Activated CD4-positive, CD25-positive, alpha-beta regulatory T cell (primary cell): ENCODE results near the gene STPG3.

Experiments used
- DNase-seq, 4 experiments: peaks; one replicate each; lab custom pipeline; 2025; lab: John Stamatoyannopoulos, UW

Gene STPG3

DNA sequence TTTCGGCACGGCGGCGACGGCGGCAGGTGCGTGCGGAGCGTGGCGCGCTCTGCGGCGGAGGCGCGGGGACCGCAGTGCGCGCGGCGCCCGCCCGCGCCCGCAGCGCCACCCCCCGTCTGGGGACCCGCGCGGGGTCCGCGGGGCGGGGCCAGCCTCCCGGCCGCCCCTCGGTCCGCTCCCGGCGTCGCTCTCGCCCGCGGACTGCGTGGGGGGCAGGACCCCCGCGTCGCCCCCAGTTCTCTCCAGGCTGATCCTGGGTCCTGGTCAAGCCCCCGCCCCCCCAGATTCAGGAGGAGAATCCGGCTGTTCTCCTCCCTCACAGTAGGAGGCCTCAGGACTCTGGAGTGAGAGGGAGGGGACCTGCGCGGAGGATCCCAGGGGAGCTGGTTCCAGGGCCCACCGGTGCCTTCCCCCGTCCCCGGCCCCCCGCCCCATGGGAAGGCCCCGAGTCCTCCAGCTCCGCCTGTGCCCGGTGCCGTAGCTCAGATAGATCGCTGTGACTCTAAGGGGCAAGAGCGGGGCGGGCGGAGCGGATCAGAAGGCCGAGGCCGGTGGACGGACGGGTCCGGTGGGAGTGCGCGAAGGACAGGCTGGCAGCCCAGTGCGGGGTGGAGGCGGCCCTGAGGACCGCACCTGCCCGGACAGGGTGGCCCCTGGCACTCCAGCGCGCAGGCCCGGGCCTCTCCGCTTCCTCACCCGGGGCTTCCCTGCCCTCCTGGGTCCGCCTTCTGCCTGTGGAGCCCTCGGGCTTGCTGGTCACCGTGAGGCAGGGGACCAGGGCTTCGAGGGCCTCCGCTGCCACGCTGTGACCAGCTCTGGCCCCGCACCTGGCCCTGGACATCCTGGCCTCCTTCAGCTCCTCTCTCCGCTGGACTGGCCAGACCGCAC, 28.7 kb upstream of the STPG3 start, which contains the start of gene RNF208:
TSS of gene RNF208 (minus strand) at position 51 of the 888 bp plus-strand sequence. CDS start 1,028 bp downstream, outside the sequence.
- DNase-seq = no peak

DNA sequence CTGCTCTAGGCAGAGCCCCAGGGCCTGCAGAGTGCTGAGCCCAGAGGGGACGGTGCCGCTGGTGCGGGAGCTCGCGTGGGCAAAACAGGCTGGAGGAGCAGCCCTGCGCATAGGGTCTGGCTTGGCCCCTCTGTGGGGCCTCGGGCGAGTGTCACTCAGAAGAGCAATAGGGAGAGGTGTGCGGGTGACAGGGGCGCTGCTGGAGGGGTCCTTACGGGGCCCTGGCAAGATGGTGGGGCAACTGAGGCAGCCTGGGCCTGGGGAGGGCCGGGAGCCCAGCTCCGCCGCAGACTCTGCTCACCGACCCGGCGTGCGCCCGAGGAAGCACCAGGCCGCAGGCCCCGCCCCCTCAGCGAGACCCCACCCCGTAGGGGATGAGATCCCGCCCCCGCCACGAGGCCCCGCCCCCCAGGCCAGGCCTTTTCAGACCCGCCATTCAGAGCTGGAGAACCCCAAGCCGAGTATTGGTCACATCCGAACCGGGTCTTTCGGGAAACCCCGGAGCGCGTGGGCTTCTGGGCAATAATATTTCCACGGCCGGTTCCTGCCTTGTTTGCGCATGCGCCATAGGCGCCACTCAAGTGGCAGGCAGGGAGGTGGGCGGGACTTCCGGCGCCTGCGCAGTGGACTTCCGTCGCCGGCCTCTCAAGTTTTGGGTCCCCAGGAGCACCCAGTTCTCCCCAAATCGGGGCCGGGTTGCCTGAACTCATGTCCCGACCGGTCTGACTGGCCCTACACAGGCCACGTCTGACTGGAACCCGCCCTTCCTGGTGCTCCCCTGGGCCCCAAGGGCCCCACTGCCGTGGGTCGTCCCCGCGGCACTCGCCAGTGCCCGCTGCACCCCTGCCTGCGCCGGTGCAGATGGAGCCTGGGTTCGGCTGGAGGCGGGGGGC, 27.8 kb upstream of the STPG3 start:
- DNase-seq = peak; percentile 96 to 98 (median 98)

DNA sequence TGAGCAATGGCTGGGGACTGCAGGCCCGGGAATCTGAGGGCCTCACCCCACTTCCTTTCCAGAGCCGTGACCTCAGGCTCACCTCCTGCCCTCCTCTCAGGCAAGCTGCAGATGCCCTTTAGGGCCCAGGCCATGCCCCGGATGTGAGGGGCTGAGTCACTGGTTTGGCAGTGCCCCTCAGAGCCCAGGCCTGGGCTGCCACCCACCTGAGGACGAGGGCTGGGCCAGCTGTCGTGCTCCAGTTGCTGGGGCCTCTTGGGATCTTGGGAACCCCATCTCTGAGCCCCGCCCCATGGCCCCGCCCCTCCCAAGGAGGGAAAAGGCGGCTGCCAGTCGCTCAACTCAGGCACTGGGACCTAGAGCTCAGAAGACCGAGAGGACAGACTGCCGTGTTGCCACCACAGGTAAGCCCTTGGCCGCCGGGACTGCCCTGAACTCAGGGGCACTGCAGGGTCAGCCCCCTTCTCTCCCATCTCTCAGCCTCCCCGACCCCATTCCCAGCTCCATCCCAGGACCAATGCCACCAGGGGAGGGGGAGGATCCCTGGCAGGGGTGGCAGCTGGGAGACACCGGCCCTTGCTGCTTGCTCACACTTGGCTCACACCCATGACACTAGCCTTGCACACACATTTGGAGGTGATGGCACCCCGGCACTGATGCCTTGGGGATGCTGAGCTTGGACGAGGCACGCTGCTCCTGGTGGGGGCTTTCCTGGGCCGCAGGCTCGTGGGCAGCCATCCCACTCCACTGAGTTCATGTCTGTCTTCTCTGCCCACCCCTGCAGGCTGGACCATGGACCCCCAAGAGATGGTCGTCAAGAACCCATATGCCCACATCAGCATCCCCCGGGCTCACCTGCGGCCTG, 26.0 kb upstream of the STPG3 start, which contains the start of gene CYSRT1:
TSS of gene CYSRT1 (plus strand) at position 345 of the 865 bp plus-strand sequence. CDS start at position 793, 448 bp downstream.
- no peak for DNase-seq

DNA sequence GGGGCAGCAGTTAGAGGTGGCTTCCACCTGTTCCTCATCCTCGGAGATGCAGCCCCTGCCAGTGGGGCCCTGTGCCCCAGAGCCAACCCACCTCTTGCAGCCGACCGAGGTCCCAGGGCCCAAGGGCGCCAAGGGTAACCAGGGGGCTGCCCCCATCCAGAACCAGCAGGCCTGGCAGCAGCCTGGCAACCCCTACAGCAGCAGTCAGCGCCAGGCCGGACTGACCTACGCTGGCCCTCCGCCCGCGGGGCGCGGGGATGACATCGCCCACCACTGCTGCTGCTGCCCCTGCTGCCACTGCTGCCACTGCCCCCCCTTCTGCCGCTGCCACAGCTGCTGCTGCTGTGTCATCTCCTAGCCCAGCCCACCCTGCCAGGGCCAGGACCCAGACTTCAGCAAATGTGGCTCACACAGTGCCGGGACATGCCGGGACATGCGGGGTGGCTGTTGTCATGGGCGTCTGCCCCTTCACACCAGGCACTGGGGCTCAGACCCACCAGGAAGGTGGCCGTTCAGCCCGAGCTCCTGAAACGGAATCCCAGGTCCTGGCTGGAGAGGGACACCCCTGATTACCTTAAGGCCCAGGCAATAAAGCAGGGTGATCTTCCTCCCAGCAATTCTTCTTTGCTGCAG, 25.3 kb upstream of the STPG3 start:
- DNase-seq = no peak

DNA sequence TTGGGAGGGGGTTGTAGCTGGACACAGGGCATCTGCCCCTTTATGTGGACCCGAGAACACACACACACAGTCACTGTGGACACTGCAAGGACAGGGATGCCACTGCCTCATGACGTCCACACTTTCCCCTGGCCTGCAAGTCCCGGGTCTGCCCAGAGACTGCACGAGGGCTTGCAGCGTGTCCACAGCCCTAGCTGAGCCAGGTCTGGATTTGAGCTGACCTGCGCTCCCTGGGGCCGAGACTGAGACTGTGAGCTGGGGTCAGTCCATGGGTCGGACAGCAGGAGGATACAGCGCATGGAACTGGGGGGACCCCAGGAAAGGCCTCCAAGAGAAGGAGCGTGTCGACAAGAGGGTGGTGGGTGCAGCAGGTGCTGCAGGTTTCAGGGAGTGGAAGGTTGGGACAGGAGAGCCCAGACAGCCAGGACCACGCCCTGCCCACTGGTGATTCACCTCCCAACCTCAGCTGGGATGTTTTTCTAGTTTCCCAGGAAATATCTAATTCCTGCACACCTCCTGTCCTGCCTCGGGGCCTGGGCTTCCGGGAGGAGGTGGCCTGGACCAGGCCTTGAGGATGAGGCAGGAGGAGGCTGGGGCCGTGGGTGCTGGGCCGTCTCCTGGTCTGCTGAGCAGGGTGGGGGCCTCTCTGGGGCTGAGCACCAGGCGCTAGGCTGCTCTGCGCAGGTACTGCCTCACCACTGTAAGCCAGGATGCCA, 24.6 kb upstream of the STPG3 start:
- DNase-seq = no peak

DNA sequence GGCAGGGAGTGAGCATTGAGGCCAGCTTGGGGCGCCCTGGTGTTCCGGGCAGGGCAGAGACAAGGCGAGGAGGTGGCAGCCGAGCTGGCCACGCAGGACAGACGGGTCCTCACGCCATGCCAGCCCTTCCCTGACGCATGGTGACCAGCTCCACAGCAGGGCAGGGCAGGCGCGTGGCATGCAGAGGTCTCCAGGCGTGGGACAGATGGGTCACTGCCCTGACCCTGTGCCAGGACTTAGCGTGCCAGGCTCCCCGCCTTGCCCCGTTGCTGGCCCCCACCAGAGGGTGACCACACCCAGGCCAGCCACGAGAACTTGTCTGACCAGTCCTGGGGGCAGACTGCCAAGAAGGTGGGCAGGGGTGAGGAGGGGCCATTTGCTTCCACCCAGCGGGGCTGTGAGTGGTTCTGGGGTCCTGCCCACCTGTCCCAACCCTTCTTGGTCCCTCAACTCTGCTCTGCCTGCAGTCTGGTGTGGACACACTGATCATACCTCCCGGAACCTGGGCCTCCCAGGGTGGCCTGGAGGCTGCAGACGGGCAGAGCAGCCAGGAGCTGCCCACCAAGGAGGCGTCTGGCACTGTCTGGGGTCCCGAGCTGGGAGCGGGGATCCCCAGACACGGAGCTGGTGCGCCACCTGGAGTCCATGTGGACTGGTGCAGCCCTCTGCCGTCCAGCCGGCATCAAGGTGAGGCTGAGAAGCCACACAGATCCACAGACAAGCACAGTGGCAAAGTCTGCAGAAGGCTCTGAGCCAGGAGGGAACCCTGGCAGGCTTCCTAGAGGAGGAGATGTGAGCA, 23.8 kb upstream of the STPG3 start, which contains the start of gene RNF224:
TSS of gene RNF224 (plus strand) at position 449 of the 799 bp plus-strand sequence. CDS start 834 bp downstream, outside the sequence.
- peak; percentile 60 to 67 (median 64) for DNase-seq

DNA sequence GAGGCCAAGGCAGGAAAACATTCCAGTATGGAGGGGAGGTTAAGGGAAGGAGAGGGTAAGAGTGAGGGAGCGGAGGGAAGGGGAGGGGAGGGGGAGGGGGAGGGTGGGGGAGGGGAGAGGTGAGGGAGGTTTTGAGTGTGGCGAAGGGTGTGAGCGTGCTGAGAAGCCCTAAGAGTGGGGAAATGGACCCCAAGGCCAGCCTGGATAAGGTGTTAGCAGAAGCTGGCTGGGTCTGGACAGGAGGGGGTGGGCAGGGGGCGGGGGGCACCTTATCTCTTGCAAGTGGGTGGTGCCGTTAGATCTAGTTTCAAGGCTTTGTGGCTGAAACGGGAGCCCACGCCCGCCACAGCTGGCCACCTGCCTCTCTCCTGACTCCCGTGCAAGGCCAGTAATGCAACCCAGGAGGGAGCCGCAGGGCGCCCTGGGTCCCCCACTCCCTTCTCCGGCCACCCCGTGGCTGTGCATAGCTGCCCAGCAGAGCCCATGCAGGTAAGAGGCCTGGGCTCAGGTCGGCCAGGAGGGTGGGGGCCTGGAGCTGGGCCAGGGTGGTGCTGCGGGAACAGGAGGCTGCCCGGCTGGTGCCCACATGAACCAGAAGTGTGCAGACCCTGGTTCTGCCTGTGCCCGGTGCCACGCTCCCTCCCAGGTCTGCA, 23.1 kb upstream of the STPG3 start:
- no peak for DNase-seq

DNA sequence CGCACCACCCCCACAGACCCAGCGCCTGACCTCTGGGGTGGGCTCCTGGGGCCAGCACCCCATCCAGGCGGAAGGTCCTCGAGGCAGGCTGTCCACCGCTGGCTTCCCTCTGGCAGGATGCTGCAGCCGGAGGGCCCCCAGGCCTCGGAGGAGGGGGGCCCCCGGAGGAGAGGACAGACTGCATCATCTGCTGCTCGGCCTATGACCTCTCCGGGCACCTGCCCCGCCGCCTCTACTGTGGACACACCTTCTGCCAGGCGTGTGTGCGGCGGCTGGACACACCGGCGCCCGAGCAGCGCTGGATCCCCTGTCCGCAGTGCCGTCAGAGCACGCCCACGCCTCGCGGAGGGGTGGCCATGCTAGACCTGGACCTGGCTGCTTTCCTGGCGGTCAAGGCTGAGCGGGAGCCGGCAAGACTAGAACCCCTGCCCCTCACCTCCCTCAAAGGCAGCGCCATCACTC, 22.5 kb upstream of the STPG3 start:
- no peak for DNase-seq

DNA sequence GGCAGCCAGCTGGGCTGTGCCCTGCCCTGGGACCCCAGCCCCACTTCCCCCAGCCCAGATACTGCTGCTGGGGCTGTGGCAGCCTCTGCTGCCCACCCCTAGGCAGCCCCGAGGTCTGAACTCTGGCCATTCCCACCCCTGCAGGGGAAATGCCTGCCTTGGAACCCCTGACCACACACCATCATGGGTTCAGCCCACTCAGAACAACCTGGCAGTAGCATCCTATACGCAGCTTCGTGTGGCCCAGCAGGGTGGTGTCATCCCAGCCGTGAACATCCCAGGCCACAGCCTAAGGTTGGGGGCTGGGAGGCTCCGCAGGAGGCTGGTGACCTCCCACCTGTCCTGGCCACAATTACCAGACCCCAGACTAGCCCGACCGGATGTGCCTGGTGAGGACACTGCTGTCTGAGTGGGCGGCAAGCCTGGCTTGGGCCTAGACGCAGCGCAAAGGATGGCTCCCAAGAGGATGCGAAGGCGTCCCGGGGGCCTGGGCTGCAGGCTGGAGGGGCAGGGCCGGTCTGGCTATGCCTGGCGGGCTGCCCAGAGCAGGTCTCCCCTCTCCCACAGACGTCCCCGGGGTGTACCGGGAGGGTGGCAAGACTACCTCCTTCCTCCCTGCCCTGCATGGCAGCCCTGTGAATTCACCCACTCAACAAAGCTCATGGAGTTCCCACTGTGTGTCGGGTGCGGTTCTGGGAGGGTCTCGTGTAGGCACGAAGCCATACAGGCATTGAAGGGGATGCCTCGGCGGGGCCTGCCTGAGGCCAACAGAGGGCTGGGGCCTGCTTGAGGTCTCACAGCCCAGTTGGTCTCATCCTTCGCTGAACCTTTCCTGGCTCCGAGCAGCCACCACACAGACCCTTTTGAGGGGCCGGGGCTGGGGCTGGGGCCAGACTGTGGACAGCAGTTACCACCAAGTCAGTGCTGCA, 21.9 kb upstream of the STPG3 start:
- no peak for DNase-seq

DNA sequence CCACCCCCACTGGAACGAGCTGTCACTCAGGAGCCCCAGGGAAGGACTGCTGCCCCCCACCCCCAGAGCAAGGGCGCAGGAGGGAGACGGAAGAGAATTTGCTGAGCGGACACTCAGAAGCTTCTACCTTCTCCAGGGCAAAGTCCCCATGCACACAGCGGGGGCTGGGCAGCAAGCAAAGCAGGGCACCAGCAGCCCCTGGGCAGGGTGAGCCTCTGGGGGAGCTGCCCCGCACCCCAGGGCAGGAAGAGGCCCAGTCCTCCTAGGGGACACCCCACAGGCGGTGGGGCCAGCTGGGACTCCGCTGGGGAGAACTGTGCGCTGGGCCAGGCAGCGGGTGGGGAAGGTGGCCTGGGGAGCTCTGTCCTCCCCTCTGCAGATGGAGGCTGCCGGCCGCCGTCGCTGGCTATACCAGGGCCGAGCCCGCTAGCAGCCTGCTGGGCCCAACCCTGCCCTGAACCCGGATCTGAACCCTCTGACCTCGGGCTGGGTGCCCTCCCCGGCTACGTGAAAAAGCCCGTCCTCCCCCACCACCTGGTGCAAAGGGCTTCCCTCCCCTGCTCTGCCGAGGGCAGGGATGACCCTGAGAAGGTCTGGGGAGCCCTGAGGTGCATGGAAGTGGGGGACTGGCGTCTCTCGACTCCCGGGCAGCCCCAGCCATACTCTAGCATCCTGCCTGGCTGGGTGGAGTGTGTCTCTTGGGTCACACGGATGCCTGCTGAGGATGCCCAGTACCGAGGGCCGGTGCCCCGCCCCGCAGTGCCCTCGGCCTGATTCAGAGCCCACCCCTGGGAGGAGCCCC, 21.0 kb upstream of the STPG3 start:
- DNase-seq = no peak

DNA sequence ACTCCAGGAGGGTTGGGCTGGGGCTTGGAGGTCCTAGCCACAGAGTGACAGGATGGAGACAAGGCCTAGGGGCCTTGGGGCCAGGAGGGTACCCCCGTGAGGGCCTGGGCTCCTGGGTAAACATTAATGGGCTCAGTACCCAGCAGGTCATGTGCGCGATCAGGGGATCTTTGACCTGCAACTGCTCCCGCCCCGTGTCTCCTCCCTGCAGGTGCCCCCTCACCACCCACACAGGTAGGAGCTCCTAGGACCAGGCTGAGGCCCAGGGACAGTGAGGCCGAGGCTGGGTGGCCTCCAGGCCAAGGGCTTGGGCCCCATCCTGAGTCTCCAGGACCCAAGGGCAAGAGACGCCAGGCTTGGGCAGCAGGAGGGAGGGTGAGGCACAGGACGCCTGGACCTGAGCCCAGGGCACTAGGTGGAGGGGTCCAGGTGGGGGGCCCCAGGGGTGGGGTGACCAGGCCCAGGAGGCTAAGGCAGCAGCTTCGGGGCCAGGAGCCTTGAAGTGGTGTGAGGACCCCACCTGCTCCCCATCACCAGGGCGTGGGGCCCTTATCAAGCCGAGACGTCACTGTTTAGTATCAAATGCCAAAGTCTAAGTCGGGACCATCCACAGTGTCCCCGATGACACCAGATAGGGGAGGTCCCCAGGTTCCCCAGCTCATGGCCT, 20.2 kb upstream of the STPG3 start, which contains the start of gene SLC34A3:
TSS of gene SLC34A3 (plus strand) at position 197 of the 667 bp plus-strand sequence. CDS start 802 bp downstream, outside the sequence.
- no peak for DNase-seq

DNA sequence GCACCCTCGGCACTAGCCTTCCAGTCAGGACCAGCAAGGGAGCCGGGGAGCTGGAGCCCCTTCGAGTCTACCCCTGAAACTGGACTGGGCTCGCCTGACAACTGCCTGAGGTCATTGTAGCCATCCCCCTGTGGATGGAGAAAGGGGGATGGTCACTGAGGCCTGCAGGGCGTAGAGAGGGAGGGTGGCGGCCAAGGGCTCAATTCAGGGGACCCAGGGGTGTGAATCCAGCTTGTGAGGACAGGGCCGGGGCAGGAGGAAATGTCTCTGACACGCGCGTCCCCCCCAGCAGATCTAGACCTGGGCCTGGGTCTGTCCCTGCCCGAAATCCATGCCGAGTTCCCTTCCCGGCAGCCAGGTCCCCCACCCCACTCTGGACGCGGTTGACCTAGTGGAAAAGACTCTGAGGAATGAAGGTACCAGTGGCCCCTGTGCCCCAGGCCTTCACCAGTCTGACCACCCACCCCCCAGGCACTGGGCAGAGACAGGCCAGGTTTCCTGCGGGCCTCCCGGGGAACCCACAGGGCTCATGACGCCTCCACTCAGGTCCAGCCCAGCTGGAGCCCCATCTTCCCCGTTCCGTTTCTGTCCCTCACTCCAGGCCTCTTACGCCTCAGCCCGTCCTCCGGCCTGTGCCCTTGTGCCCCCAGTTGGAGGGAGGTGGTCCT, 19.6 kb upstream of the STPG3 start:
- no peak for DNase-seq

DNA sequence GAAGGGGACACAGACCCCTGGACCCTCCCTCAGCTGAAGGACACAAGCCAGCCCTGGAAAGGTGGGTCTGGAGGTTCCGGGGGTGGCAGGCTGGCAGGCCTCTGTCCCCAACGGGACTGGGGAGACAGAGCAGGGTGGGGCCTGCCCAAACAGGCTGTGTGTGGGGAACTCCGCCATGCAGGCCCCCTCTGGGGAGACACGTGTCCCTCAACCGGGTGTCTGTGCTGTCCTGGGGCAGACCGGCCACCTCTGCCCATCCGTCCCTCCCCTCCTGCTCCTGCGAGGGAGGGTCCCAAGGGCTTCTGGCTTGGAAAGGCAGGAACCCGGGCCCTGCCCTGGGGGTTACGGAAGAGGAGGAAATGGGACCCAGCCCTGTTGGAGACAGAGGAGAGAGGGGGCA, 19.0 kb upstream of the STPG3 start:
- DNase-seq = no peak

DNA sequence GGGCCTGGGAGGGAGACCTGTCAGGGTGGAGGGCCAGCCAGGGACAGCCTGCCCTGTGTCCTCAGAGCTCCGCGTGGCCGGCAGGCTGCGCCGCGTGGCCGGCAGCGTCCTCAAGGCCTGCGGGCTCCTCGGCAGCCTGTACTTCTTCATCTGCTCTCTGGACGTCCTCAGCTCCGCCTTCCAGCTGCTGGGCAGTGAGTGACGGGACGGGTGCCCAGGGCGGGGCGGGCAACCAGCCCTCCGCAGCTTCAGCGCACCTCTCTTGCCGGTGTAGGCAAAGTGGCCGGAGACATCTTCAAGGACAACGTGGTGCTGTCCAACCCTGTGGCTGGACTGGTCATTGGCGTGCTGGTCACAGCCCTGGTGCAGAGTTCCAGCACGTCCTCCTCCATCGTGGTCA, 18.6 kb upstream of the STPG3 start:
- DNase-seq = no peak

DNA sequence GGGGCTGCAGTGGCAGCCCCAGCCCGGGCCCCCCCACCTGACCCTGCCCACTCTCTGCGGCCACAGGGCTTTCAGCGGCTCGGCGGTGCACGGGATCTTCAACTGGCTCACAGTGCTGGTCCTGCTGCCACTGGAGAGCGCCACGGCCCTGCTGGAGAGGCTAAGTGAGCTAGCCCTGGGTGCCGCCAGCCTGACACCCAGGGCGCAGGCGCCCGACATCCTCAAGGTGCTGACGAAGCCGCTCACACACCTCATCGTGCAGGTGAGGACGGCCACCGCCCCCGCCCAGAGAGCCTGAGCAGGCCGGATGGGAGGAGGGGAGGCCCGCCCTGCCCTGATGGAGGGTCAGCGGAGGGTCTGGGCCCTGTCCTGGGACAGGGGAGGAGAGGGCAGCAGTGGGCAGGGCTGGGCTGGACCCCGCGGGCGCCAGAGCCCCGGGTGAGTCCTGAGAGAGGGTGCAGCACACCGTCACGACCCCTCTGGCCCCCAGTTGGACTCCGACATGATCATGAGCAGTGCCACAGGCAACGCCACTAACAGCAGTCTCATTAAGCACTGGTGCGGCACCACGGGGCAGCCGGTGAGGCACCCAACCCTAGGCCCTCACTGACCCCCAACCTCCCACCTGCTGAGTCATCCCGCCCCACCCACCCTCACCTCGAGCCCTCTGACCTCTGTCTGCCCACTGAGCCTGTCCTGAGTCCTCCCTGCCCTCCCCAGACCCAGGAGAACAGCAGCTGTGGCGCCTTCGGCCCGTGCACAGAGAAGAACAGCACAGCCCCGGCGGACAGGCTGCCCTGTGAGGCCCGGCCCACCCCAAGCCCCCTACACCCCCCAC, 17.7 kb upstream of the STPG3 start:
- no peak for DNase-seq
